Measurements from ENCODE around the gene ZNF580.

Gene ZNF580

DNA sequence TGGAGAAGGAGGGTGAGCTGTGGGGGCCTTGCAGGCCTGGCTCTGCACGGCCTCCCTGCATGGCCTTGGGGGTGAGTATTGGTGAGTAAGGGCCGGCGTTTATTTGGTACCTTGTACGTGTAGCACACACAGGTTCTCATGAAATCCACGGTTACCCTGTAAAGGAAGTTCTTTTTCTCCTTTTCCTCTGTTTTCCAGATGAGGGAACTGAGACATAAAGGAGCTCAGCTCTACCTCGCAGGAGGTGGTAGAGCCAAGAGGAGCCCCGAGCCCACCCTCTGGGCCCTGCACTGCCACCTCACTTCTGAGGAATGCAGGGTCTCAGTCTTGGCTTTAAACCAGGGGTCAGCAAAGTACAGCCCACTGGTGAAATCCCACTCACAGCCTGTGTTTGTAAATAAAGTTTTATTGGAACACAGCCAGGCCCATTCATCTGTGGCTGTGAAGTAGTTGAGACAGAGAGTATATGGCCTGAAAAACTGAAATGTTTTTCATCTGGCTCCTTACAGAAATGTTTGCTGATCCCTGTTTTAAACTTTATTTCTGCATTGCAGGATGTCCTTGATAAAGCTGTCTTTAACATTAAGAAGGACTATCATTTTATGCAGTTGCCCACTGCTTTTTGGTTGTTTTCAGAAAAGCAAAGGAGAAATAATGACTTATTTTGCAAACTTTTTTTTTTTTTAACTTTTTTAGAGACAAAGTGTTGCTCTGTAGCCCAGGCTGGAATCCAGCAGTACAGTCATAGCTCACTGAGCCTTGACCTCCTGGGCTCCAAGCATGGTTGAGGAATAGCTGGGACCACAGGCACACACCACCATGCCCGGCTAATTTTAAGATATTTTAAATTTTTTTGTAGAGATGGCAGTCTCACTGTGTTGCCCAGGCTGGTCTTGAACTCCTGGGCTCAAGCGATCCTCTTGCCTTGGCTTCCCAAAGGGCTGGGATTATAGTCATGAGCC, 40.6 kb downstream of the ZNF580 start:
- no peak for DNase-seq

DNA sequence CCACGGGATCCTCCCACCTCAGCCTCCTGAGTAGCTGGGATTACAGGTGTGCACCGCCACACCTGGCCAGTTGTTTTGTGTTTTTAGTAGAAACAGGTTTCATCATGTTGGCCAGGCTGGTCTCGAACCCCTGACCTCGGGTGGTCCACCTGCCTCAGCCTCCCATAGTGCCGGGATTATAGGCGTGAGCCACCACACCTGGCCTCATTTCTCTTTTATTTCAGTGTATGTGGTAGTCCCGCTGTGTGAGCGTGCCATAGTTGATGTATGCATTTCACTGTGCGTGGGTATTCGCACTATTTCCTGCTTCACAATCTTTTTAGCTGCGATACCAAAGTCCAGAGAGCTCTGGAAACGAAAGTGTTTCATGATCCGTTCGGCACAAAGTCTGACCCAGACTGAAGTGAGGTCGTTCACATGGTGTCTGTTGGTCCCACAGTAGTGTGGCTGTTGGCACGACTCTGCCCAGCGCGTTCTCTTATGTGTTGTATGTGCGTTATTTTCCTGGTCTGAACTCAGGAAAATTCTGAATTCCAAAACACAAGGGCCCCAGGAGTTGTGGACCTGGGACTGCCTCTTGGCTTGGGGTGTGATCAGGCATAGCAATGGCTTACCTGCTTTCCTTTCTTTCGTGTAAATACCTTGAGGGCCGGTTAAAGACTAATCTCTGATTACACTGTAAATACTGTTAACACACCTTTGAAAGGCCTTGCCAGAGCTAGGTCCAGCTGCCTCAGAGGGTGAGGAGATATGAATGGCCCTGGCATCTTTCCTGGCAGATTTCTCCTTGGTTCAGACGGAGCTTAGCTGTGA, 42.9 kb downstream of the ZNF580 start:
- no peak for DNase-seq

GRCh38 chr19:55684946-55685681, 44.3 kb downstream of the ZNF580 start:
- no peak for DNase-seq

DNA sequence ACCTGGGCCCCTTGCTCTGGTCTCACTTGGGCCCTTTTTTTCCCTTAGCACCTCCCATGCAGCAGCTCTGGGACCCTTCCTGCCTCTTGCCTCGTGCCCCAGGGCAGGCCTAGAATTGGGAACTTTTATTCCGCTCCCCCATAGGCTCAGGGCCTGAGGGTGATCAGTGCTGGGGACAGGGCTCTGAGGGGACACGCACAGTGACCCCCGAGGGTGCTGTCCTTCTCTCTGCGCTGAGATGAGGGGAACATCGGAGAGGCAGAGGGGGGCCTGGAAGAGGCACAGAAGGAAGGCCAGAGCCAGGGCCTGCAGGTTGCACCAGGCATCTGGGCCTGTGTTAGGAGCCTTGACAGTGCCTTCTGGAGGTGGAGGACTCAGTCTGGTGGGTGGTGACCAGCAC, 45.0 kb downstream of the ZNF580 start:
- no peak for DNase-seq

DNA sequence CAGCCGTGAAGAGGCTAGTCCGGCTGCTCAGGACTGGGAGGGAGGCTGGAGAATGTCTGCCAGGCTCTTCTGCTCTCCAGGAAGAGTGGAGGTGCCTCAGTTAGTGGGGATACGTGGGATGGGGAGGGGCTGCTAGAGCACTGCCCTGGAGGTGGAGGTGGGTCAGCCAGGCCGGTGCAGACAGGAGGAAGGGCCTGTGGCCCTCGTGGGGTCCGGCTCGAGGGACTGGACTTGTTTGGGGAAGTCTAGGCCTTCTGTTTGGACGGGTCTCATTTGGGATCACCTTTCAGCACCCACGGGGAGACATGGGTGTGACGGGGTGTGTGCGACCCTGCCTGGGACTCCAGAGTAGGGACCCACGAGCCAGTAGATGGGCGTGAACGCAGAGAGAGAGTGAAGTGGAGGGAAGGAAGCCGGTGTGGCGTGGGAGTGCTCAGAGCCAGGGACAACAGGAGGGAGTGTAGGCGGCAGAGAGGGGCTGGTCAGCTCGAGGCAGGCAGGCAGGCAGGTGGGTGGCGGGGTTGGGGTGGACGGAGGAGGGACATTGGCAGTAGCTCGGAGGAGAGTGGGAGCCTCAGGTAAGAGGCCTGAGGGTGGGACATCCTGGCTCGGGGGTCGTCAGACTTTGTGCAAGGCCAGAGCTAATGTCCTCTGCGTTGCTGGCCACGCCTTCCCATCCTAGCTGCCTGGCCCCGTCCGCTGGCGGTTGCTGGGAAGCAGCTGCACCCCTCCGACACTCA, 45.7 kb downstream of the ZNF580 start:
- DNase-seq = no peak

DNA sequence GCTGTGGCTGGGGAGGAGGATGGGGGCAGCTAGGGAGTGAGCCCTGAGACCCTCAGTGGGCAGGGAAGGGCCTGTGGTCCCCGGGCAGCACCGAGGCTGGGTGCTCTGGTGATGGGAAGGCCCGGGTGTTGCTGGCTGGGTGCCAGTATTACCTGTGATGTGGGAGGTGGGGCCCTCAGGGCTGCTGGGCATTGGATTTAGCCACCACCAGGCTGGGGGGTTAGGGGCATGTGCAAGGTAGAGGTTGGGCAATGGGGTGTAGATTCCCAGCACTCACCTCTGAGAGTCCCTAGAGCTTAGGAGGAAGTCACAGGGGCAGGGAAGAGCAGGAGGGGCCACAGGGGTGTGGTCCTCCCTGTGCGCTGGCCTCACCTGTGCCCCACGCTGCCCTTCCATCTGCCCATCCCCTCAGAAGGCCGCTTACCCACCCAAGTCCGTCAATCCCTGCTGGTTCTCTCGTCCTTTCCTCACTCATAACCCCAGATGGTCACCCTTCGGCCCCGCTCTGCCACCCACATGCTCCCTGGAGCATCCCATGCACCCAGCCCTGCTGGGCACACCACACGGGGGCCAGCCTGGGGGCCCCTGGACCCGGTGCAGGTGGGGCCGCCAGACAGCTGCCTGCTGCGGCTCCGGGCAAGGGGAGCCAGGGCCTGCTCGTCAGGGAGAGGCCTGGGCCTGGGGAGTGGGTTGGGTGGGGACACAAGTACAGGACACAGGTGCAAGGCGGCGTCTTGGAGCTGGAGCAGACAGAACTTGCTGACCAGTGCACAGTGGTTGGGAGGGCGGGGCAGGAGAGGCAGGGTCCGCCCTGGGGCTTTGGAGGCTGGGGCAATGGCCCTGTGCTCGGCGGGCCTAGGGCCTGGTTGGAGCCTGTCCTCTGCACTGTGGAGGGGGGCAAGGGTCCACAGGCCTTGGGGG, 46.7 kb downstream of the ZNF580 start:
- no peak for DNase-seq

GRCh38 chr19:55688422-55689218, 47.8 kb downstream of the ZNF580 start:
- no peak for DNase-seq

- no peak for DNase-seq
These were observed 48.8 kb downstream of the ZNF580 start for GRCh38 chr19:55689411-55690108.

DNA sequence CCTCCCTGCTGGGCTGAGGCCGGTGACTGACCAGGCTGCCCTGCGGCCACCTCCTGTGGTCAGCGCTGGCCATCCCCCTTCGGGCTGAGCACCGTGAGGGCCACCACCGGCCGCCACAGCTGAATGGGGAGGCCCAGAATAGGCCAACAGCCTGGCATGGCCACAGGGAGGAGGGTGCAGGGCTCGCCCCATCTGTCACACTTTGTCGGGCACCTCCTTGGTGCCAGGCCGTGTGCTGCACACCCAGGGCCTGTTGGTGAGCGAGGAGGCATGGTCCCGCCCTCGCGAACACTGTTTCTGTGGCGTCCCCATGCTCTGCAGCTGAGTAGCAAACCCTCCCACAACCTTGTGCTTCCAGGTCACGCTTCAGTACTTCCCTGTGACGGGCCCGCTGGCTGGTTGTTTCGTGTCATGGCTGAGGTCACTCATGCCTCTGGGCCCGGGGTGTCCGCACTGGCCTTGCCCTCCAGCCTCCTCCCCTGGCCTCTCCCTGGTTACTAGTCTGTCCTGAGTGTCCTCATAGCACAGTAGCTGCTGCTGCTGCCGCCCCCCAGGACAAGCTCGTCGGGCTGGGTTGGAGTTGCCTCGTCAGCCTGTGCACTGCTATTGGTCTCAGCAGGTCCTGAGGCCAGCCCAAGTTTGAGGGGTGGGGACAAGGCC, 49.4 kb downstream of the ZNF580 start:
- no peak for DNase-seq

DNA sequence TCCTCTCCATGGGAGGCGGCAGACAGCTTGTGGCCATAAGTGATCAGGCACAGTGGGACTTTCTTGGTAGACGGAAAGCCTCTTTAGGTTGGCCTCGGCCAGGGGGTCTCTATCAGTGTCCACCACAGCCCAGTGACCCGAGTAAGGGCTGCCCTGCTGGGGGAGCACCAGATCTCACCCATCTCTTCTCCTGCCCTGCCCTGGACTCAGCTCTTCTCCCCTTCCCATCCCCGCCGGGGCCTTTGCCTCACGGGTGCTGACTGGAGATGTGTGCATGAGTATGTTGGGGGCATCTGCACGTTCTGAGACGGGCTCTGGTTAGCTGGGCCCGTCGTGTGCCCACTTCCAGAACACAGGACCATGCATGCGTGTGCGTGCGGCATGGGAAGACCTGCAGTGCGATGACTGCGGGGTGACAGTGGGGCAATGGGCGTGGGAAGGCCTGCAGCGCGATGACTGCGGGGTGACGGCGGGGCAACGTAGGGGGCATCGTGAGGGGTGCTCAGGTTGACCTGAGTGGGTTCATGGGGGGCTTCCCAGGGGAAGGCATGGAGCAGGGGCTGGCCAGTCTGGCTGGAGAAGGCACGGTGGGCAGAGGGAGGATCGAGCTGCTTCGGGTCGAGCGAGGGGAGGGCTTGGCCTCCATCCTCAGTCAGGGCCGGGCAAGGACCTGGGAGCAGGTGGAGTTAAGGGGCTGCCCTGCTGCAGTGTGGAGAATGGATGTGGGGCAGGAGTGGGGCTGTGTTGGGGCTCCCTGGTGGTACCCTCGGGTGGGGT, 50.2 kb downstream of the ZNF580 start:
- DNase-seq = no peak

DNA sequence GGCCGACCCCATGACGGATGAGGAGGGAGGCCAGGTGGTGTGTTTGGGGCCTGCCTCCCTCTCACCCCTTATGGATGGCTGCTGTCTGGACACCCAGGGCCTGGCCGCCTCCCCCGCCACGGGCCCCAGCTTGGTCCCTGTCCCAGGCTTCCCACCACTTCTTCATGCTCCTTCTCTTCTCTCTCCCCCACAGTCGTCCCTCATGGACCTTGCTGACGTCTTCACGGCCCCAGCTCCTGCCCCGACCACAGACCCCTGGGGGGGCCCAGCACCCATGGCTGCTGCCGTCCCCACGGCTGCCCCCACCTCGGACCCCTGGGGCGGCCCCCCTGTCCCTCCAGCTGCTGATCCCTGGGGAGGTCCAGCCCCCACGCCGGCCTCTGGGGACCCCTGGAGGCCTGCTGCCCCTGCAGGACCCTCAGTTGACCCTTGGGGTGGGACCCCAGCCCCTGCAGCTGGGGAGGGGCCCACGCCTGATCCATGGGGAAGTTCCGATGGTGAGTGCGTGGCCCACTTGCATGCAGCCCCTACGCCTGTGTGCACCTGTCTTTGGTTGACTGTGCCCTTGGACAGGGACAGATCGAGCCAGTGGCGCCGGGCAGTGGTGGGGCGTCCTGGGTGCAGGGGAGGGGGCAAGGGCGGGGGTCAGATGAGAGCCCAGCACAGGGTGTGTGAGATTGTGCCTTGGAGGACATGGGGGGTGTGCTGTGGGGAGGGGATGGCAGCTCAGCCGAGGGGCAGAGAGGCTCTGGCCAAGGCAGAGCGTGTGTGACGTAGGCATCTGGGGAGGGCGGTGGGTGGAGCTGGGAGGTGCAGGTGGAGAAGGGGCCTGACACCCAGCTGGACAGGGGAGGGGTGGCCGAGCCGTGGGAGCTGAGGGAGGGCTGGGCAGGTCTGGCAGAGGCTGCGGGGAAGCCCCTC, 51.0 kb downstream of the ZNF580 start:
- DNase-seq = no peak

DNA sequence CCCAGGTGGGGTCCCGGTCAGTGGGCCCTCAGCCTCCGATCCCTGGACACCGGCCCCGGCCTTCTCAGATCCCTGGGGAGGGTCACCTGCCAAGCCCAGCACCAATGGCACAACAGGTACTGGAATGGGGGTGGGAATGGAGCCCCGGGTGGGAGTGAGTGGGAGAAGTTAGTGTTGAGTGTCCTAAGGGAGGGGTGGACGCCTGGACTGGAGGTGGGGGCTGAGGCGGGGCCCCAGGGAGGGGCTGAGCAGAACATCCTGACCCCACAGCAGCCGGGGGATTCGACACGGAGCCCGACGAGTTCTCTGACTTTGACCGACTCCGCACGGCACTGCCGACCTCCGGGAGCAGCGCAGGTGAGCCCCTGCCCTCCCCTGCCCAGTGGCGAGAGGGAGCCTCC, 51.9 kb downstream of the ZNF580 start:
- no peak for DNase-seq
